Caco-2 (cell line): Measurements from ENCODE around the gene CILP2. TPM values are rescaled to one million over a fixed set of nuclear protein-coding genes. Genes with fewer than 3 reads are reported as not detected.

ENCODE experiments used
- BruUV-seq: library from RNA; stranded (reverse); fragments of 400-500 nt; replicated peaks from 2 replicates; lab custom pipeline; 2021; lab: Mats Ljungman, UMichigan
- CTCF ChIA-PET: fragments of 300-600 bp; sonication (Branson Sonifier 250); formaldehyde crosslinking; loops from one replicate; lab custom pipeline; 2022; ENCODE audit warnings: antibody characterized with exemption; lab: Charles Lee
- POLR2A ChIA-PET: fragments of 300-600 bp; sonication (Branson Sonifier 250); formaldehyde crosslinking; loops from one replicate; lab custom pipeline; 2022; ENCODE audit warnings: antibody characterized with exemption; lab: Charles Lee
- DNase-seq, 2 experiments: peaks; one replicate each; pipeline versions ENCODE4 v3.0.0 to v3.0.0-alpha.2; 2020 to 2022
- H3K27me3 ChIP-seq: replicated peaks from 2 replicates; pipeline ENCODE4 v1.6.0; 2011; ENCODE audit warnings: low read length; ENCODE audit not compliant: control insufficient read depth, insufficient read depth
- H3K36me3 ChIP-seq: 2 replicates; pipeline ENCODE4 v1.5.1; 2011; ENCODE audit warnings: low read length; ENCODE audit not compliant: control insufficient read depth, insufficient read depth
- H3K4me1 ChIP-seq: fragments of 250-450 bp; sonication (Bioruptor Pico); 2 replicates; pipeline ENCODE4 v1.5.1; 2020; ENCODE audit warnings: mild to moderate bottlenecking
- H3K4me3 ChIP-seq: 2 replicates; pipeline ENCODE4 v1.5.1; 2011; ENCODE audit warnings: low read depth, mild to moderate bottlenecking, control low read depth, low read length
- H3K9me3 ChIP-seq: fragments of 250-450 bp; sonication (Bioruptor Pico); 2 replicates; pipeline ENCODE4 v1.5.1; 2020; ENCODE audit warnings: mild to moderate bottlenecking, moderate library complexity
- H3K27ac Mint-ChIP-seq: one replicate; pipeline ENCODE4 v1.8.0; 2022; ENCODE audit warnings: mixed read lengths; ENCODE audit not compliant: unreplicated experiment
- H3K27me3 Mint-ChIP-seq: one replicate; pipeline ENCODE4 v1.8.0; 2022; ENCODE audit warnings: mixed read lengths; ENCODE audit not compliant: insufficient read depth, unreplicated experiment
- H3K36me3 Mint-ChIP-seq: one replicate; pipeline ENCODE4 v1.8.0; 2022; ENCODE audit warnings: mild to moderate bottlenecking, mixed read lengths; ENCODE audit not compliant: insufficient read depth, unreplicated experiment
- H3K4me1 Mint-ChIP-seq: one replicate; pipeline ENCODE4 v1.8.0; 2022; ENCODE audit warnings: low read depth, mixed read lengths; ENCODE audit not compliant: unreplicated experiment
- H3K4me3 Mint-ChIP-seq: one replicate; pipeline ENCODE4 v1.8.0; 2022; ENCODE audit warnings: mild to moderate bottlenecking, moderate library complexity, mixed read lengths; ENCODE audit not compliant: unreplicated experiment
- H3K9me3 Mint-ChIP-seq: one replicate; pipeline ENCODE4 v1.8.0; 2022; ENCODE audit warnings: mixed read lengths; ENCODE audit not compliant: unreplicated experiment
- intact Hi-C: fragments of 100-400 bp; cut with micrococcal nuclease; formaldehyde crosslinking; loops from one replicate; pipeline ENCODE4 v1.10.0; 2022; ENCODE audit not compliant: unreplicated experiment
- total RNA-seq: library from RNA; stranded (reverse); gene quantifications from 2 replicates; pipeline ENCODE4 v1.2.3, GENCODE V29; 2022
- TF ChIP-seq, protein P1 (sequence below), 2 experiments: fragments of 200-600 bp in 1 of 2; IDR thresholded peaks; 1 replicate in 1 of 2; 2 replicates in 1 of 2; pipeline versions ENCODE4 v1.5.1 to v1.8.0; 2011 to 2022; ENCODE audit warnings: antibody characterized with exemption in 1 of 2, control low read depth in 1 of 2, inconsistent platforms in 1 of 2, low read depth in 1 of 2, low read length in 1 of 2, mild to moderate bottlenecking in 1 of 2, moderate library complexity in 1 of 2; ENCODE audit not compliant: insufficient read depth in 1 of 2, severe bottlenecking in 1 of 2, unreplicated experiment in 1 of 2

CILP2 gene
- total RNA-seq, 1 experiment from 2014 or later: 1.3 TPM

DNA sequence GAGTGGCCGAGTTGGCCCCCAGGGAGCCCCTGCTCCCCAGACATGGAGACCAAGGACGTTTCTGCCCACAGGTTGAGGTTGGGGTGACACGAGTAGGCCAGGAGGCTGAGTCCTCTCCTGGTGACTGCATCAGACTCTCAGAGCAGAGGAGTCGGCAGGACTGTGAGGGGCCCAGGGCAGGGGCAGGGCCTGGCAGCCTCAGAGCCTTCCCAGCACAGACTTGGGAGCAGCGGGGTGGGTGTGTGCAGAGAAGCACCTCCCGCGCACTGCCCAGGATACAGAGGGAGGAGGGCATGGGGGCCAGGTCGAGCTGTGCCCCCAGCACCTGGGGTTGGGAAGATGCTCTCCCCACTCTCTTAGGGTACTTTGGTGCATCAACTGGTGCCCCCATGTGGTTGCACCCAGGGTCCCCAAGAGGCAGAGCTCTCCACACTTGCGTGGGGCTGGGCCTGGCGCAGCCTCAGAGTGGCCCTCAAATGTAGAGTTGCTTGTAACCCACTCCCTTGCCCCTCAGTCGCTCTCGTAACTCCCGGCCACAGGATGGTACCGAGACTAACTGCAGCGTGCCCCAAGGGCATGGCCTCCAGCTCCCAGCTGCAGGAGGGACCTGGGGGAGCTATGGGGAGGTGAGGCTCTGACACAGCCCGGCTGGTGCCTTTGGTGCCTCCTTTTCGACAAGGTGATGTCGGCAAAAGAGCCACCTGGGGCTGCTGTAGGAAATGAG lies 38.6 kb upstream of the CILP2 start:
- TF ChIP-seq, protein P1, sequence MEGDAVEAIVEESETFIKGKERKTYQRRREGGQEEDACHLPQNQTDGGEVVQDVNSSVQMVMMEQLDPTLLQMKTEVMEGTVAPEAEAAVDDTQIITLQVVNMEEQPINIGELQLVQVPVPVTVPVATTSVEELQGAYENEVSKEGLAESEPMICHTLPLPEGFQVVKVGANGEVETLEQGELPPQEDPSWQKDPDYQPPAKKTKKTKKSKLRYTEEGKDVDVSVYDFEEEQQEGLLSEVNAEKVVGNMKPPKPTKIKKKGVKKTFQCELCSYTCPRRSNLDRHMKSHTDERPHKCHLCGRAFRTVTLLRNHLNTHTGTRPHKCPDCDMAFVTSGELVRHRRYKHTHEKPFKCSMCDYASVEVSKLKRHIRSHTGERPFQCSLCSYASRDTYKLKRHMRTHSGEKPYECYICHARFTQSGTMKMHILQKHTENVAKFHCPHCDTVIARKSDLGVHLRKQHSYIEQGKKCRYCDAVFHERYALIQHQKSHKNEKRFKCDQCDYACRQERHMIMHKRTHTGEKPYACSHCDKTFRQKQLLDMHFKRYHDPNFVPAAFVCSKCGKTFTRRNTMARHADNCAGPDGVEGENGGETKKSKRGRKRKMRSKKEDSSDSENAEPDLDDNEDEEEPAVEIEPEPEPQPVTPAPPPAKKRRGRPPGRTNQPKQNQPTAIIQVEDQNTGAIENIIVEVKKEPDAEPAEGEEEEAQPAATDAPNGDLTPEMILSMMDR (IDR thresholded peaks at IDR 0.05; ENCODE audit: insufficient read depth in 1 of 2, low read depth in 1 of 2, low read length in 1 of 2, severe bottlenecking in 1 of 2, unreplicated experiment in 1 of 2): no peak
- Histone ChIP-seq H3K27me3 (no peaks in the 10 kb centered on the region), H3K4me1 (no peaks in the 10 kb centered on the region), H3K4me3 (no peak overlapping the region), H3K9me3 (no peaks in the 10 kb centered on the region), H3K36me3 (peaks cover 4% of the 10 kb centered on the region)
- no peak overlapping the region for H3K27ac Mint-ChIP-seq
- no peak overlapping the region for H3K4me3 Mint-ChIP-seq
- intact Hi-C loops: no loop called here
- no peak for DNase-seq
- H3K4me1 Mint-ChIP-seq: no peaks in the 10 kb centered on the region
- BruUV-seq: no TSS peak
- ChIA-PET POLR2A (no interaction called here), CTCF (no interaction called here)
- H3K27me3 Mint-ChIP-seq: no peaks in the 10 kb centered on the region
- H3K36me3 Mint-ChIP-seq: peaks cover 89% of the 10 kb centered on the region
- no peaks in the 10 kb centered on the region for H3K9me3 Mint-ChIP-seq

DNA sequence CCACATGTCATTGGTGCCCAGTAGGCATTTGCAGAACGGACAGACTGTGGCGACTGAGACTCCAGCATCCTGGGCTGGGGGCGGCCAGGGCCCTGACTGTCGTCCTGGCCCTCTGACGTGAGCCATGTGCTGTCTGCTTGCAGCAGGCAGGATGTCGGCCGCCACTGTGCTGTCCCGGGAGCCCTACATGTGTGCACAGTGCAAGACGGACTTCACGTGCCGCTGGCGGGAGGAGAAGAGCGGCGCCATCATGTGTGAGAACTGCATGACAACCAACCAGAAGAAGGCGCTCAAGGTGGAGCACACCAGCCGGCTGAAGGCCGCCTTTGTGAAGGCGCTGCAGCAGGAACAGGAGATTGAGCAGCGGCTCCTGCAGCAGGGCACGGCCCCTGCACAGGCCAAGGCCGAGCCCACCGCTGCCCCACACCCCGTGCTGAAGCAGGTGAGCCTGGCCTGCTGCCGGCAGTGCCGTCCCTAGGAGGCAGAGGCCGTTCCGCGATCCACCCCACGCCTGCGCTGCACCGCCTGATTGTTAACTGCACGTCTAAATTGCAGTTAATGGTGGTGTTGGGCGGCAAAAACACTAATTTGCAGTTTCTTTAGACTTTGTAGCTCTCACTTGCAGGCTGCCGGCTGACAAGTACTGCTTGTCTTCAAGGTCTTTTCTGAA lies 37.0 kb upstream of the CILP2 start:
- BruUV-seq: no TSS peak
- no peak overlapping the region for H3K4me3 ChIP-seq
- intact Hi-C loops: no loop called here
- ChIA-PET POLR2A (no interaction called here), CTCF (no interaction called here)
- no peaks in the 10 kb centered on the region for H3K27me3 ChIP-seq
- H3K36me3 ChIP-seq: peaks cover 3% of the 10 kb centered on the region
- H3K27me3 Mint-ChIP-seq: no peaks in the 10 kb centered on the region
- TF ChIP-seq, protein P1 (IDR thresholded peaks at IDR 0.05; ENCODE audit: insufficient read depth in 1 of 2, low read depth in 1 of 2, low read length in 1 of 2, severe bottlenecking in 1 of 2, unreplicated experiment in 1 of 2): no peak
- H3K27ac Mint-ChIP-seq: no peak overlapping the region
- H3K9me3 ChIP-seq: no peaks in the 10 kb centered on the region
- no peaks in the 10 kb centered on the region for H3K9me3 Mint-ChIP-seq
- DNase-seq: no peak
- H3K4me1 Mint-ChIP-seq: no peaks in the 10 kb centered on the region
- H3K36me3 Mint-ChIP-seq: peaks cover 89% of the 10 kb centered on the region
- no peak overlapping the region for H3K4me3 Mint-ChIP-seq
- H3K4me1 ChIP-seq: no peaks in the 10 kb centered on the region

GRCh38 chr19:19501798-19502197 lies 36.3 kb upstream of the CILP2 start:
- Histone ChIP-seq H3K4me1 (no peaks in the 10 kb centered on the region), H3K27me3 (no peaks in the 10 kb centered on the region), H3K9me3 (no peaks in the 10 kb centered on the region), H3K36me3 (peaks cover 1% of the 10 kb centered on the region), H3K4me3 (no peak overlapping the region)
- no peaks in the 10 kb centered on the region for H3K9me3 Mint-ChIP-seq
- H3K4me3 Mint-ChIP-seq: no peak overlapping the region
- TF ChIP-seq, protein P1 (IDR thresholded peaks at IDR 0.05; ENCODE audit: insufficient read depth in 1 of 2, low read depth in 1 of 2, low read length in 1 of 2, severe bottlenecking in 1 of 2, unreplicated experiment in 1 of 2): no peak
- H3K4me1 Mint-ChIP-seq: no peaks in the 10 kb centered on the region
- DNase-seq: no peak
- POLR2A ChIA-PET: no interaction called here
- CTCF ChIA-PET: no interaction called here
- peaks cover 89% of the 10 kb centered on the region for H3K36me3 Mint-ChIP-seq
- H3K27ac Mint-ChIP-seq: no peak overlapping the region
- H3K27me3 Mint-ChIP-seq: no peaks in the 10 kb centered on the region
- intact Hi-C loops: no loop called here
- BruUV-seq: no TSS peak
